GM23338 (cell line): ENCODE measurements around the gene C8G. TPM values are rescaled to one million over a fixed set of nuclear protein-coding genes. Genes with fewer than 3 reads are reported as not detected.

Experiments used
- ATAC-seq: fragments of 200-7000 bp; cut with Tn5 transposase; 3 replicates; pipeline ENCODE4 v1.9.1; 2020
- DNase-seq: peaks from one replicate; pipeline ENCODE4 v3.0.0-alpha.2; 2015; ENCODE audit warnings: low spot score
- H2AFZ ChIP-seq: fragments of 200-600 bp; sonication (generic); 2 replicates; pipeline ENCODE4 v1.8.0; 2016; ENCODE audit warnings: antibody characterized with exemption, mild to moderate bottlenecking, moderate library complexity
- H3F3A ChIP-seq: fragments of 200-600 bp; sonication (generic); replicated peaks from 2 replicates; pipeline ENCODE4 v1.8.0; 2017; ENCODE audit warnings: antibody characterized with exemption, mixed run types, low read depth
- H3K27ac ChIP-seq: fragments of 200-600 bp; sonication (generic); 2 replicates; pipeline ENCODE4 v1.6.1; 2016; ENCODE audit warnings: low read depth
- H3K27me3 ChIP-seq: fragments of 200-600 bp; sonication (generic); 2 replicates; pipeline ENCODE4 v1.8.0; 2016; ENCODE audit warnings: mild to moderate bottlenecking, mixed run types, moderate library complexity; ENCODE audit not compliant: insufficient read depth
- H3K36me3 ChIP-seq: fragments of 200-600 bp; sonication (generic); 2 replicates; pipeline ENCODE4 v1.8.0; 2016; ENCODE audit warnings: mild to moderate bottlenecking; ENCODE audit not compliant: insufficient read depth
- H3K4me1 ChIP-seq: fragments of 200-600 bp; sonication (generic); 2 replicates; pipeline ENCODE4 v1.8.0; 2016; ENCODE audit warnings: mild to moderate bottlenecking, moderate library complexity; ENCODE audit not compliant: insufficient read depth
- H3K4me2 ChIP-seq: fragments of 200-600 bp; sonication (generic); 2 replicates; pipeline ENCODE4 v1.7.1; 2017; ENCODE audit warnings: mixed run types
- H3K4me3 ChIP-seq: fragments of 200-600 bp; sonication (generic); 2 replicates; pipeline ENCODE4 v1.6.1; 2016; ENCODE audit warnings: mixed run types
- H3K79me2 ChIP-seq: fragments of 200-600 bp; sonication (generic); replicated peaks from 2 replicates; pipeline ENCODE4 v1.8.0; 2017; ENCODE audit warnings: mild to moderate bottlenecking; ENCODE audit not compliant: insufficient read depth
- H3K9me2 ChIP-seq: fragments of 200-600 bp; sonication (generic); 2 replicates; pipeline ENCODE4 v1.8.0; 2017; ENCODE audit not compliant: insufficient read depth
- H4K20me1 ChIP-seq: fragments of 200-600 bp; sonication (generic); replicated peaks from 2 replicates; pipeline ENCODE4 v1.8.0; 2017; ENCODE audit warnings: mild to moderate bottlenecking; ENCODE audit not compliant: insufficient read depth
- H3K27ac Mint-ChIP-seq: 2 replicates; pipeline ENCODE4 v1.8.0; 2020; ENCODE audit warnings: inconsistent platforms, mild to moderate bottlenecking, moderate library complexity, mixed read lengths
- H3K27me3 Mint-ChIP-seq: 3 replicates; pipeline ENCODE4 v1.8.0; 2022; ENCODE audit warnings: low read depth, mild to moderate bottlenecking, moderate library complexity, mixed read lengths, inconsistent platforms; ENCODE audit not compliant: insufficient read depth, poor library complexity
- H3K36me3 Mint-ChIP-seq: 3 replicates; pipeline ENCODE4 v1.8.0; 2021; ENCODE audit warnings: low read depth, mild to moderate bottlenecking, inconsistent platforms, moderate library complexity, mixed read lengths
- H3K4me1 Mint-ChIP-seq: 3 replicates; pipeline ENCODE4 v1.8.0; 2020; ENCODE audit warnings: mild to moderate bottlenecking, inconsistent platforms, mixed read lengths
- H3K4me3 Mint-ChIP-seq: 3 replicates; pipeline ENCODE4 v1.8.0; 2021; ENCODE audit warnings: moderate library complexity, mild to moderate bottlenecking, inconsistent platforms, mixed read lengths
- H3K9me3 Mint-ChIP-seq: 3 replicates; pipeline ENCODE4 v1.8.0; 2020; ENCODE audit warnings: moderate library complexity, mild to moderate bottlenecking, inconsistent platforms, mixed read lengths
- CREB1 ChIP-seq: fragments of 250-450 bp; sonication (Bioruptor Pico); IDR thresholded peaks from 2 replicates; pipeline ENCODE4 v1.5.0; 2020; ENCODE audit warnings: low read depth, mild to moderate bottlenecking, moderate library complexity
- EZH2 ChIP-seq: fragments of 200-600 bp; sonication (generic); IDR thresholded peaks from one replicate; pipeline ENCODE4 v1.8.0; 2017; ENCODE audit warnings: antibody characterized with exemption, mild to moderate bottlenecking, low read depth; ENCODE audit not compliant: unreplicated experiment
- EZH2phosphoT487 ChIP-seq: fragments of 200-600 bp; sonication (generic); IDR thresholded peaks from one replicate; pipeline ENCODE4 v1.8.1; 2018; ENCODE audit warnings: antibody characterized with exemption; ENCODE audit not compliant: unreplicated experiment
- JUNB ChIP-seq: IDR thresholded peaks from one replicate; pipeline ENCODE4 v1.6.1; 2016; ENCODE audit warnings: antibody characterized with exemption; ENCODE audit not compliant: unreplicated experiment
- NANOG ChIP-seq: IDR thresholded peaks from 2 replicates; pipeline ENCODE4 v1.6.1; 2016; ENCODE audit warnings: antibody characterized with exemption, borderline replicate concordance
- POLR2AphosphoS5 ChIP-seq: IDR thresholded peaks from 2 replicates; pipeline ENCODE4 v1.6.1; 2016; ENCODE audit warnings: antibody characterized with exemption, low read depth
- STAT1 ChIP-seq: IDR thresholded peaks from one replicate; pipeline ENCODE4 v1.6.1; 2016; ENCODE audit warnings: antibody characterized with exemption; ENCODE audit not compliant: unreplicated experiment
- ZNF114 ChIP-seq: fragments of 250-450 bp; sonication (Bioruptor Pico); IDR thresholded peaks from 2 replicates; pipeline ENCODE4 v1.5.0; 2020; ENCODE audit warnings: mild to moderate bottlenecking, moderate library complexity
- ZNF331 ChIP-seq: fragments of 250-450 bp; sonication (Bioruptor Pico); IDR thresholded peaks from 2 replicates; pipeline ENCODE4 v1.5.0; 2020; ENCODE audit warnings: low read depth, mild to moderate bottlenecking, moderate library complexity
- polyA plus RNA-seq: library from polyadenylated mRNA; unstranded; fragments of >200 nt; fragmentation: Nextera tagmentation; extraction: Ambion mirVana; gene quantifications from 2 replicates; pipeline ENCODE4 v1.2.1, GENCODE V29; 2016
- total RNA-seq: library from RNA; depleted of rRNA; stranded (reverse); fragments of >200 nt; shearing (Covaris generic); gene quantifications from 2 replicates; pipeline ENCODE4 v1.2.3, GENCODE V29; 2014
- TF ChIP-seq, protein P1 (sequence below): IDR thresholded peaks from 2 replicates; pipeline ENCODE4 v1.6.1; 2016; ENCODE audit warnings: antibody characterized with exemption
- TF ChIP-seq, protein P2 (sequence below): IDR thresholded peaks from one replicate; pipeline ENCODE4 v1.6.1; 2018; ENCODE audit warnings: antibody characterized with exemption; ENCODE audit not compliant: unreplicated experiment
- TF ChIP-seq, protein P3 (sequence below): fragments of 250-450 bp; sonication (Bioruptor Pico); IDR thresholded peaks from 2 replicates; pipeline ENCODE4 v1.5.0; 2020; ENCODE audit warnings: mild to moderate bottlenecking, moderate library complexity
- TF ChIP-seq, protein P4 (sequence below), 2 experiments: fragments of 200-600 bp in 1 of 2; sonication (generic) in 1 of 2; conservative IDR thresholded peaks; 2 replicates each; pipeline versions ENCODE4 v1.5.1 to v1.6.1; 2016 to 2017; ENCODE audit warnings: antibody characterized with exemption in 2 of 2, low read depth in 2 of 2, mild to moderate bottlenecking in 2 of 2, moderate library complexity in 1 of 2

Gene C8G
- total and polyA plus RNA-seq, 2 experiments from 2014 or later, result not detected

DNA sequence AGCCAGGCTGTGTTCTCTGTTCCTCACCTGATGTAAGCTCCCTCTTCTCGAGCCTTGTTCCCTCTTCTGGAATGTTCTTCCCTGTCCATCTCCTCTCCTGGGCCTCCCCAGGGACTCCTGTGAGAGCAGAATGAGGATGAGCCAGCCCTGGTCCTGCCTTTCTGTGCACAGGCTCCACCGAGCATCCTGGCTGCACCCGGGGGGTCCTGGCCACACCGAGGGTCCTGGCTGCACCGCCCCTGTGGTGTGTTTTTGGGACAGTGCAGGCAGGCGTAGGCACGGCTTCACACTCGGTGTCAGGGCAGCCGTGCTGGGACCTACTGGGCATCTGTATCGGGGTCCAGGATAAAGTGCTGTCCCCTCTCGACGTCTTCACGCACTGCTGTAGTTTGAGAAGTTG is 18.3 kb upstream of the C8G start:
- no peak overlapping the region; the same call in 2 of the 3 replicates for H3K4me3 Mint-ChIP-seq
- no peak overlapping the region for H3K4me2 ChIP-seq

More for the DNA sequence above, 18.3 kb upstream of the C8G start:
- Histone ChIP-seq H3K9me2 (no peaks in the 10 kb centered on the region), H3K4me1 (no peaks in the 10 kb centered on the region), H3K36me3 (peaks cover 3% of the 10 kb centered on the region; the same call in 1 of the 2 replicates), H3K27me3 (no peaks in the 10 kb centered on the region), H3K27ac (no peak overlapping the region), H4K20me1 (0 out of 2 replicates have a peak, but pooled peaks cover 3% of the 10 kb centered on the region), H3K4me3 (no peak overlapping the region), H2AFZ (no peak overlapping the region), H3K79me2 (0 out of 2 replicates have a peak, but pooled peaks cover 4% of the 10 kb centered on the region), H3F3A (0 out of 2 replicates have a peak, but pooled peaks cover 5% of the 10 kb centered on the region)
- H3K4me1 Mint-ChIP-seq, result no peaks in the 10 kb centered on the region
- H3K27ac Mint-ChIP-seq, result no peak overlapping the region
- peaks cover 46% of the 10 kb centered on the region for H3K36me3 Mint-ChIP-seq
- DNase-seq (no peak), ATAC-seq (no peak)
- H3K9me3 Mint-ChIP-seq, result no peaks in the 10 kb centered on the region; the same call in 2 of the 3 replicates
- TF ChIP-seq, protein P1, sequence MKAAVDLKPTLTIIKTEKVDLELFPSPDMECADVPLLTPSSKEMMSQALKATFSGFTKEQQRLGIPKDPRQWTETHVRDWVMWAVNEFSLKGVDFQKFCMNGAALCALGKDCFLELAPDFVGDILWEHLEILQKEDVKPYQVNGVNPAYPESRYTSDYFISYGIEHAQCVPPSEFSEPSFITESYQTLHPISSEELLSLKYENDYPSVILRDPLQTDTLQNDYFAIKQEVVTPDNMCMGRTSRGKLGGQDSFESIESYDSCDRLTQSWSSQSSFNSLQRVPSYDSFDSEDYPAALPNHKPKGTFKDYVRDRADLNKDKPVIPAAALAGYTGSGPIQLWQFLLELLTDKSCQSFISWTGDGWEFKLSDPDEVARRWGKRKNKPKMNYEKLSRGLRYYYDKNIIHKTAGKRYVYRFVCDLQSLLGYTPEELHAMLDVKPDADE, result no peak
- no peak for TF ChIP-seq EZH2
- TF ChIP-seq ZNF331 (CRISPR knock-in tag), result no peak
- no peak for TF ChIP-seq CREB1
- TF ChIP-seq, protein P2, sequence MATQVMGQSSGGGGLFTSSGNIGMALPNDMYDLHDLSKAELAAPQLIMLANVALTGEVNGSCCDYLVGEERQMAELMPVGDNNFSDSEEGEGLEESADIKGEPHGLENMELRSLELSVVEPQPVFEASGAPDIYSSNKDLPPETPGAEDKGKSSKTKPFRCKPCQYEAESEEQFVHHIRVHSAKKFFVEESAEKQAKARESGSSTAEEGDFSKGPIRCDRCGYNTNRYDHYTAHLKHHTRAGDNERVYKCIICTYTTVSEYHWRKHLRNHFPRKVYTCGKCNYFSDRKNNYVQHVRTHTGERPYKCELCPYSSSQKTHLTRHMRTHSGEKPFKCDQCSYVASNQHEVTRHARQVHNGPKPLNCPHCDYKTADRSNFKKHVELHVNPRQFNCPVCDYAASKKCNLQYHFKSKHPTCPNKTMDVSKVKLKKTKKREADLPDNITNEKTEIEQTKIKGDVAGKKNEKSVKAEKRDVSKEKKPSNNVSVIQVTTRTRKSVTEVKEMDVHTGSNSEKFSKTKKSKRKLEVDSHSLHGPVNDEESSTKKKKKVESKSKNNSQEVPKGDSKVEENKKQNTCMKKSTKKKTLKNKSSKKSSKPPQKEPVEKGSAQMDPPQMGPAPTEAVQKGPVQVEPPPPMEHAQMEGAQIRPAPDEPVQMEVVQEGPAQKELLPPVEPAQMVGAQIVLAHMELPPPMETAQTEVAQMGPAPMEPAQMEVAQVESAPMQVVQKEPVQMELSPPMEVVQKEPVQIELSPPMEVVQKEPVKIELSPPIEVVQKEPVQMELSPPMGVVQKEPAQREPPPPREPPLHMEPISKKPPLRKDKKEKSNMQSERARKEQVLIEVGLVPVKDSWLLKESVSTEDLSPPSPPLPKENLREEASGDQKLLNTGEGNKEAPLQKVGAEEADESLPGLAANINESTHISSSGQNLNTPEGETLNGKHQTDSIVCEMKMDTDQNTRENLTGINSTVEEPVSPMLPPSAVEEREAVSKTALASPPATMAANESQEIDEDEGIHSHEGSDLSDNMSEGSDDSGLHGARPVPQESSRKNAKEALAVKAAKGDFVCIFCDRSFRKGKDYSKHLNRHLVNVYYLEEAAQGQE, result no peak
- TF ChIP-seq, protein P3, sequence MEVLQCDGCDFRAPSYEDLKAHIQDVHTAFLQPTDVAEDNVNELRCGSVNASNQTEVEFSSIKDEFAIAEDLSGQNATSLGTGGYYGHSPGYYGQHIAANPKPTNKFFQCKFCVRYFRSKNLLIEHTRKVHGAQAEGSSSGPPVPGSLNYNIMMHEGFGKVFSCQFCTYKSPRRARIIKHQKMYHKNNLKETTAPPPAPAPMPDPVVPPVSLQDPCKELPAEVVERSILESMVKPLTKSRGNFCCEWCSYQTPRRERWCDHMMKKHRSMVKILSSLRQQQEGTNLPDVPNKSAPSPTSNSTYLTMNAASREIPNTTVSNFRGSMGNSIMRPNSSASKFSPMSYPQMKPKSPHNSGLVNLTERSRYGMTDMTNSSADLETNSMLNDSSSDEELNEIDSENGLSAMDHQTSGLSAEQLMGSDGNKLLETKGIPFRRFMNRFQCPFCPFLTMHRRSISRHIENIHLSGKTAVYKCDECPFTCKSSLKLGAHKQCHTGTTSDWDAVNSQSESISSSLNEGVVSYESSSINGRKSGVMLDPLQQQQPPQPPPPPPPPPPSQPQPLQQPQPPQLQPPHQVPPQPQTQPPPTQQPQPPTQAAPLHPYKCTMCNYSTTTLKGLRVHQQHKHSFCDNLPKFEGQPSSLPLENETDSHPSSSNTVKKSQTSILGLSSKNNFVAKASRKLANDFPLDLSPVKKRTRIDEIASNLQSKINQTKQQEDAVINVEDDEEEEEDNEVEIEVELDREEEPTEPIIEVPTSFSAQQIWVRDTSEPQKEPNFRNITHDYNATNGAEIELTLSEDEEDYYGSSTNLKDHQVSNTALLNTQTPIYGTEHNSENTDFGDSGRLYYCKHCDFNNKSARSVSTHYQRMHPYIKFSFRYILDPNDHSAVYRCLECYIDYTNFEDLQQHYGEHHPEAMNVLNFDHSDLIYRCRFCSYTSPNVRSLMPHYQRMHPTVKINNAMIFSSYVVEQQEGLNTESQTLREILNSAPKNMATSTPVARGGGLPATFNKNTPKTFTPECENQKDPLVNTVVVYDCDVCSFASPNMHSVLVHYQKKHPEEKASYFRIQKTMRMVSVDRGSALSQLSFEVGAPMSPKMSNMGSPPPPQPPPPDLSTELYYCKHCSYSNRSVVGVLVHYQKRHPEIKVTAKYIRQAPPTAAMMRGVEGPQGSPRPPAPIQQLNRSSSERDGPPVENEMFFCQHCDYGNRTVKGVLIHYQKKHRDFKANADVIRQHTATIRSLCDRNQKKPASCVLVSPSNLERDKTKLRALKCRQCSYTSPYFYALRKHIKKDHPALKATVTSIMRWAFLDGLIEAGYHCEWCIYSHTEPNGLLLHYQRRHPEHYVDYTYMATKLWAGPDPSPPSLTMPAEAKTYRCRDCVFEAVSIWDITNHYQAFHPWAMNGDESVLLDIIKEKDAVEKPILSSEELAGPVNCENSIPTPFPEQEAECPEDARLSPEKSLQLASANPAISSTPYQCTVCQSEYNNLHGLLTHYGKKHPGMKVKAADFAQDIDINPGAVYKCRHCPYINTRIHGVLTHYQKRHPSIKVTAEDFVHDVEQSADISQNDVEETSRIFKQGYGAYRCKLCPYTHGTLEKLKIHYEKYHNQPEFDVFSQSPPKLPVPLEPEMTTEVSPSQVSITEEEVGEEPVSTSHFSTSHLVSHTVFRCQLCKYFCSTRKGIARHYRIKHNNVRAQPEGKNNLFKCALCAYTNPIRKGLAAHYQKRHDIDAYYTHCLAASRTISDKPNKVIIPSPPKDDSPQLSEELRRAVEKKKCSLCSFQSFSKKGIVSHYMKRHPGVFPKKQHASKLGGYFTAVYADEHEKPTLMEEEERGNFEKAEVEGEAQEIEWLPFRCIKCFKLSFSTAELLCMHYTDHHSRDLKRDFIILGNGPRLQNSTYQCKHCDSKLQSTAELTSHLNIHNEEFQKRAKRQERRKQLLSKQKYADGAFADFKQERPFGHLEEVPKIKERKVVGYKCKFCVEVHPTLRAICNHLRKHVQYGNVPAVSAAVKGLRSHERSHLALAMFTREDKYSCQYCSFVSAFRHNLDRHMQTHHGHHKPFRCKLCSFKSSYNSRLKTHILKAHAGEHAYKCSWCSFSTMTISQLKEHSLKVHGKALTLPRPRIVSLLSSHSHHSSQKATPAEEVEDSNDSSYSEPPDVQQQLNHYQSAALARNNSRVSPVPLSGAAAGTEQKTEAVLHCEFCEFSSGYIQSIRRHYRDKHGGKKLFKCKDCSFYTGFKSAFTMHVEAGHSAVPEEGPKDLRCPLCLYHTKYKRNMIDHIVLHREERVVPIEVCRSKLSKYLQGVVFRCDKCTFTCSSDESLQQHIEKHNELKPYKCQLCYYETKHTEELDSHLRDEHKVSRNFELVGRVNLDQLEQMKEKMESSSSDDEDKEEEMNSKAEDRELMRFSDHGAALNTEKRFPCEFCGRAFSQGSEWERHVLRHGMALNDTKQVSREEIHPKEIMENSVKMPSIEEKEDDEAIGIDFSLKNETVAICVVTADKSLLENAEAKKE (CRISPR knock-in tag), result no peak
- no peak for TF ChIP-seq ZNF114
- no peak for TF ChIP-seq EZH2phosphoT487
- TF ChIP-seq STAT1, result no peak
- no peak for TF ChIP-seq NANOG
- no peak for TF ChIP-seq POLR2AphosphoS5
- TF ChIP-seq, protein P4, sequence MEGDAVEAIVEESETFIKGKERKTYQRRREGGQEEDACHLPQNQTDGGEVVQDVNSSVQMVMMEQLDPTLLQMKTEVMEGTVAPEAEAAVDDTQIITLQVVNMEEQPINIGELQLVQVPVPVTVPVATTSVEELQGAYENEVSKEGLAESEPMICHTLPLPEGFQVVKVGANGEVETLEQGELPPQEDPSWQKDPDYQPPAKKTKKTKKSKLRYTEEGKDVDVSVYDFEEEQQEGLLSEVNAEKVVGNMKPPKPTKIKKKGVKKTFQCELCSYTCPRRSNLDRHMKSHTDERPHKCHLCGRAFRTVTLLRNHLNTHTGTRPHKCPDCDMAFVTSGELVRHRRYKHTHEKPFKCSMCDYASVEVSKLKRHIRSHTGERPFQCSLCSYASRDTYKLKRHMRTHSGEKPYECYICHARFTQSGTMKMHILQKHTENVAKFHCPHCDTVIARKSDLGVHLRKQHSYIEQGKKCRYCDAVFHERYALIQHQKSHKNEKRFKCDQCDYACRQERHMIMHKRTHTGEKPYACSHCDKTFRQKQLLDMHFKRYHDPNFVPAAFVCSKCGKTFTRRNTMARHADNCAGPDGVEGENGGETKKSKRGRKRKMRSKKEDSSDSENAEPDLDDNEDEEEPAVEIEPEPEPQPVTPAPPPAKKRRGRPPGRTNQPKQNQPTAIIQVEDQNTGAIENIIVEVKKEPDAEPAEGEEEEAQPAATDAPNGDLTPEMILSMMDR (conservative IDR thresholded peaks at IDR 0.05; ENCODE audit: low read depth in 2 of 2), result no peak
- TF ChIP-seq JUNB, result no peak
- peaks cover 5% of the 10 kb centered on the region for H3K27me3 Mint-ChIP-seq
